ENCODE results near the gene MND1.

- TF ChIP-seq CTCF (conservative IDR thresholded peaks at IDR 0.05; ENCODE audit: low read length) (no peak), EZH2phosphoT487 (IDR thresholded peaks at IDR 0.05; ENCODE audit: borderline replicate concordance, low read depth, low read length) (no peak)
These were observed 21.7 kb upstream of the MND1 start for GRCh38 chr4:153322791-153323190.

Measured in OCI-LY7 (cell line).